ENCODE measurements around the gene TOR2A. TPM values are rescaled to one million over a fixed set of nuclear protein-coding genes. Genes with fewer than 3 reads are reported as not detected.
A peak's percentile ranks its signal among the peaks of the same experiment; 100 is the strongest.

The TOR2A gene
- total RNA-seq, 1 experiment from 2014 or later = 13.2 TPM

DNA sequence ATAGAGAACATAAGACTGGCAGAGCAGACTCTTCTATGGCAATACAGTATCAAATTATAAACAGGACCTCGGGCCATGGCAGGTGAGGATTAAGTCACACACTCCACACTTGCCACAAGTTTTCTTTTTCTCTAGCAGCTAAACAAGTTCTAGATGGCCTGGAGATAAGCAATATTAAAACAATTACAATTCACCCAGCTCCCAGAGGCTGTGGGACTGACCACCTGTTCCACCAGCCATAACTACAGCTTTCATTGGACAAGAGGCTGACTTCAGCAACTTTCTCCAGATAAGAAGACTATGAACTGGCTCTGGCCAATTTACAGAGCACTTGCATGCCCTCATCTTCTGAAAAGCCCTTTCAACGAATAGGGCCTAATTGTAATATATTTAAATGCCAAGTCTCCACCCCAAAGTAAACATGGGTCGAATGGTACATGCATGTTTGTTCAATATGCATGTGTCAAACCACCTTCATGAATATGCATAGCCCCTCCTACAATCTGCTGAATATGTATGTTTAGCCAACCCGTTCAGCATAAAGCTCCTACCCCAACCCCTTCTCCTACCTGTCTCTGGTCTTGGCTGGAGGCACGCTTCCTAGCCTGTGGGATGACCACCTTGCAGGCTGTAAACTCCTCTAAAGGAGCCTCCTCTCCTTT, 34.4 kb downstream of the TOR2A start:
- Mint-ChIP-seq H3K9me3 (no peaks in the 10 kb centered on the region), H3K4me1 (peaks cover 2 to 11% of the 10 kb centered on the region in 2 experiments), H3K27me3 (ENCODE audit: low read depth) (peaks cover 6% of the 10 kb centered on the region), H3K27ac (no peak overlapping the region), H3K4me3 (0 out of 5 replicates have a peak overlapping the region, but pooled peaks of 1 of the 2 experiments have one; percentile 28), H3K36me3 (ENCODE audit: insufficient read depth in 1 of 3, low read depth in 3 of 3) (no peaks in the 10 kb centered on the region)
- no peak overlapping the region for H2BK5ac ChIP-seq (ENCODE audit: insufficient read length, low read length)
- no peak overlapping the region for H3K18ac ChIP-seq (ENCODE audit: insufficient read length, low read depth, low read length)
- no peak overlapping the region for H2BK120ac ChIP-seq (ENCODE audit: low read depth, low read length, poor library complexity, severe bottlenecking)
- no peak overlapping the region for H3K14ac ChIP-seq (ENCODE audit: insufficient read depth, low read length)
- H3K4me1 ChIP-seq (ENCODE audit: insufficient read depth, low read length) = no peaks in the 10 kb centered on the region
- no peak overlapping the region for H3K4ac ChIP-seq (ENCODE audit: low read depth, low read length)
- no peak overlapping the region for H3K56ac ChIP-seq (ENCODE audit: insufficient read length, low read depth, low read length)
- H2AFZ ChIP-seq (ENCODE audit: low read length) = no peak overlapping the region
- no peak overlapping the region for H3K9ac ChIP-seq (ENCODE audit: extremely low read depth, insufficient read length, low read length)
- no peak overlapping the region for H4K91ac ChIP-seq (ENCODE audit: insufficient read length, low read depth, low read length)
- H2AK5ac ChIP-seq (ENCODE audit: insufficient read length, low read length) = no peak overlapping the region
- no peaks in the 10 kb centered on the region for H3K27me3 ChIP-seq (ENCODE audit: insufficient read depth, low read length)
- H2BK12ac ChIP-seq (ENCODE audit: insufficient read length, low read depth, low read length) = peak overlapping the region; percentile 36
- H4K8ac ChIP-seq (replicated peaks; ENCODE audit: insufficient read length, low read depth, low read length) = no peak overlapping the region
- no peaks in the 10 kb centered on the region for H4K20me1 ChIP-seq (ENCODE audit: control insufficient read depth, insufficient read depth, insufficient read length)
- H4K5ac ChIP-seq (ENCODE audit: insufficient read length, low read depth, low read length) = no peak overlapping the region
- H3K79me1 ChIP-seq (ENCODE audit: insufficient read depth, low read depth, low read length, poor library complexity, severe bottlenecking) = no peaks in the 10 kb centered on the region
- H3K79me2 ChIP-seq (ENCODE audit: insufficient read depth, low read length) = no peaks in the 10 kb centered on the region
- TF ChIP-seq, protein P1, sequence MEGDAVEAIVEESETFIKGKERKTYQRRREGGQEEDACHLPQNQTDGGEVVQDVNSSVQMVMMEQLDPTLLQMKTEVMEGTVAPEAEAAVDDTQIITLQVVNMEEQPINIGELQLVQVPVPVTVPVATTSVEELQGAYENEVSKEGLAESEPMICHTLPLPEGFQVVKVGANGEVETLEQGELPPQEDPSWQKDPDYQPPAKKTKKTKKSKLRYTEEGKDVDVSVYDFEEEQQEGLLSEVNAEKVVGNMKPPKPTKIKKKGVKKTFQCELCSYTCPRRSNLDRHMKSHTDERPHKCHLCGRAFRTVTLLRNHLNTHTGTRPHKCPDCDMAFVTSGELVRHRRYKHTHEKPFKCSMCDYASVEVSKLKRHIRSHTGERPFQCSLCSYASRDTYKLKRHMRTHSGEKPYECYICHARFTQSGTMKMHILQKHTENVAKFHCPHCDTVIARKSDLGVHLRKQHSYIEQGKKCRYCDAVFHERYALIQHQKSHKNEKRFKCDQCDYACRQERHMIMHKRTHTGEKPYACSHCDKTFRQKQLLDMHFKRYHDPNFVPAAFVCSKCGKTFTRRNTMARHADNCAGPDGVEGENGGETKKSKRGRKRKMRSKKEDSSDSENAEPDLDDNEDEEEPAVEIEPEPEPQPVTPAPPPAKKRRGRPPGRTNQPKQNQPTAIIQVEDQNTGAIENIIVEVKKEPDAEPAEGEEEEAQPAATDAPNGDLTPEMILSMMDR (conservative IDR thresholded peaks at IDR 0.05) = no peak
- H3K23ac ChIP-seq (ENCODE audit: insufficient read length, low read depth, low read length) = no peak overlapping the region
- no peak overlapping the region for H3K4me2 ChIP-seq (ENCODE audit: insufficient read depth, insufficient read length, low read length)
- DNase-seq = no peak
- H2BK20ac ChIP-seq (ENCODE audit: low read depth, low read length, poor library complexity, severe bottlenecking) = no peak overlapping the region
- peaks cover 4% of the 10 kb centered on the region for H3K23me2 ChIP-seq (ENCODE audit: insufficient read length, low read depth, low read length, poor library complexity, severe bottlenecking)
- no peak overlapping the region for H2BK15ac ChIP-seq (ENCODE audit: low read depth, low read length)
- no peaks in the 10 kb centered on the region for H3K9me3 ChIP-seq (ENCODE audit: control insufficient read depth, low read depth, low read length)
- no peak overlapping the region for H3T11ph ChIP-seq (ENCODE audit: low read length)
- no CpG with 5 or more reads among the region's 5 CpGs for WGBS (ENCODE audit: extremely low coverage, insufficient read length, low lambda C conversion rate)
- H3K27ac ChIP-seq (ENCODE audit: insufficient read length, low read depth, low read length) = no peak overlapping the region
